ENCODE data around the gene IPPK. TPM values are rescaled to one million over a fixed set of nuclear protein-coding genes. Genes with fewer than 3 reads are reported as not detected.

IPPK gene
- total RNA-seq, 4 donors from 2014 or later: 6.8 to 11.4 (median 7.5) TPM

- Histone ChIP-seq H3K4me1 (peaks cover 0 to 18% of the 10 kb centered on the region in 2 donors), H3K27ac (peak overlapping the region; percentile 51 to 70 (median 58)), H3K27me3 (no peaks in the 10 kb centered on the region), H3K9me3 (no peaks in the 10 kb centered on the region), H3K4me3 (no peak overlapping the region), H3K36me3 (peaks cover 0 to 22% of the 10 kb centered on the region in 2 donors)
- peak; percentile 63 to 70 for ATAC-seq
- intact Hi-C loops (cut with DNase I; ENCODE audit: low total_unique reads) (loop anchor here (5.0 kb wide), 1 partner anchor 84 kb away; no protein-coding TSS in a partner anchor), in situ Hi-C loops (cut with MboI; ENCODE audit: low sequenced_read_pairs in 4 of 4) (loop anchor here in 1 of 4 donors (25.0 kb wide), 1 partner anchor 104 kb away; no protein-coding TSS in a partner anchor)
- peak in 1 of 2 donors; percentile 9 for TF ChIP-seq POLR2A (IDR thresholded peaks at IDR 0.05)
- TF ChIP-seq CTCF (IDR thresholded peaks at IDR 0.05 in 4 of 5, conservative IDR thresholded peaks at IDR 0.05 in 1 of 5): no peak
- DNase-seq: peak in 1 of 2 donors; percentile 61
These were observed 53.2 kb downstream of the IPPK start for GRCh38 chr9:92616655-92617111.

- no peak for TF ChIP-seq CTCF (IDR thresholded peaks at IDR 0.05 in 4 of 5, conservative IDR thresholded peaks at IDR 0.05 in 1 of 5)
- no peak for TF ChIP-seq POLR2A (IDR thresholded peaks at IDR 0.05)
- Histone ChIP-seq H3K9me3 (no peaks in the 10 kb centered on the region), H3K4me3 (no peak overlapping the region), H3K27me3 (no peaks in the 10 kb centered on the region), H3K4me1 (peaks cover 3 to 18% of the 10 kb centered on the region in 2 donors), H3K36me3 (peaks cover 0 to 25% of the 10 kb centered on the region in 2 donors), H3K27ac (peak overlapping the region; percentile 51 to 70 (median 58))
- in situ Hi-C loops (cut with MboI; ENCODE audit: low sequenced_read_pairs in 4 of 4) (loop anchor here in 1 of 4 donors (25.0 kb wide), 1 partner anchor 104 kb away; no protein-coding TSS in a partner anchor), intact Hi-C loops (cut with DNase I; ENCODE audit: low total_unique reads) (loop anchor here (5.0 kb wide), 1 partner anchor 84 kb away; no protein-coding TSS in a partner anchor)
- ATAC-seq (peak in 1 of 2 donors; percentile 37), DNase-seq (no peak)
These were observed 53.7 kb downstream of the IPPK start for GRCh38 chr9:92616199-92616641.

- intact Hi-C loops (cut with DNase I; ENCODE audit: low total_unique reads) (loop anchor here (5.0 kb wide), 1 partner anchor 83 kb away; no protein-coding TSS in a partner anchor), in situ Hi-C loops (cut with MboI; ENCODE audit: low sequenced_read_pairs in 4 of 4) (loop anchor here in 1 of 4 donors (25.0 kb wide), 1 partner anchor 103 kb away; no protein-coding TSS in a partner anchor)
- Histone ChIP-seq H3K4me1 (peaks cover 6 to 18% of the 10 kb centered on the region in 2 donors), H3K27me3 (no peaks in the 10 kb centered on the region), H3K9me3 (no peaks in the 10 kb centered on the region), H3K4me3 (no peak overlapping the region), H3K36me3 (peaks cover 0 to 25% of the 10 kb centered on the region in 2 donors), H3K27ac (peak overlapping the region; percentile 51 to 70 (median 58))
- ATAC-seq: no peak
- TF ChIP-seq POLR2A (IDR thresholded peaks at IDR 0.05) (no peak), CTCF (IDR thresholded peaks at IDR 0.05 in 4 of 5, conservative IDR thresholded peaks at IDR 0.05 in 1 of 5) (no peak)
- no peak for DNase-seq
These were observed 54.1 kb downstream of the IPPK start for GRCh38 chr9:92615790-92616189.

- in situ Hi-C loops (cut with MboI; ENCODE audit: low sequenced_read_pairs in 4 of 4): loop anchor here in 1 of 4 donors (25.0 kb wide), 1 partner anchor 103 kb away; no protein-coding TSS in a partner anchor
- H3K4me1 ChIP-seq: peaks cover 6 to 18% of the 10 kb centered on the region in 2 donors
- DNase-seq: no peak
- no peak overlapping the region for H3K4me3 ChIP-seq
- no peaks in the 10 kb centered on the region for H3K27me3 ChIP-seq
- TF ChIP-seq CTCF (IDR thresholded peaks at IDR 0.05 in 4 of 5, conservative IDR thresholded peaks at IDR 0.05 in 1 of 5): no peak
- TF ChIP-seq POLR2A (IDR thresholded peaks at IDR 0.05): no peak
- no peak for ATAC-seq
- H3K27ac ChIP-seq: peak overlapping the region; percentile 20 to 62 (median 44)
- H3K36me3 ChIP-seq: peaks cover 0 to 25% of the 10 kb centered on the region in 2 donors
- intact Hi-C loops (cut with DNase I; ENCODE audit: low total_unique reads): loop anchor here (5.0 kb wide), 1 partner anchor 83 kb away; no protein-coding TSS in a partner anchor
- no peaks in the 10 kb centered on the region for H3K9me3 ChIP-seq
These were observed 55.0 kb downstream of the IPPK start for GRCh38 chr9:92614763-92615461.

All from gastrocnemius medialis (tissue), 4 donors.